HEK293T (cell line): ENCODE measurements around the gene NANOG.
"Not testable (repeated sequence)": the region's sequence is repeated elsewhere in the genome, so short reads cannot be mapped to it uniquely, and the experiment has no call there.

ENCODE experiments used
- CTBP1 ChIP-seq: fragments of 450-650 bp; IDR thresholded peaks from 2 replicates; pipeline ENCODE4 v1.6.1; 2016; ENCODE audit warnings: borderline replicate concordance
- ELF4 ChIP-seq: fragments of 450-650 bp; IDR thresholded peaks from 2 replicates; pipeline ENCODE4 v1.6.1; 2017; ENCODE audit warnings: antibody characterized with exemption
- FOXA1 ChIP-seq: fragments of 450-650 bp; IDR thresholded peaks from 2 replicates; pipeline ENCODE4 v1.6.1; 2016; ENCODE audit warnings: mild to moderate bottlenecking
- FOXM1 ChIP-seq: fragments of 450-650 bp; IDR thresholded peaks from 2 replicates; pipeline ENCODE4 v1.6.1; 2017; ENCODE audit warnings: mild to moderate bottlenecking, borderline replicate concordance
- LEF1 ChIP-seq: fragments of 450-650 bp; IDR thresholded peaks from 2 replicates; pipeline ENCODE4 v1.6.1; 2017; ENCODE audit warnings: mild to moderate bottlenecking, borderline replicate concordance
- NFRKB ChIP-seq: fragments of 450-650 bp; IDR thresholded peaks from 2 replicates; pipeline ENCODE4 v1.6.1; 2016; ENCODE audit warnings: mild to moderate bottlenecking, moderate library complexity
- SP1 ChIP-seq: fragments of 450-650 bp; IDR thresholded peaks from 2 replicates; pipeline ENCODE4 v1.6.1; 2017
- SUZ12 ChIP-seq: fragments of 450-650 bp; IDR thresholded peaks from 2 replicates; pipeline ENCODE4 v1.6.1; 2016; ENCODE audit warnings: mild to moderate bottlenecking
- TARDBP ChIP-seq: fragments of 450-650 bp; IDR thresholded peaks from 2 replicates; pipeline ENCODE4 v1.6.1; 2016

DNA sequence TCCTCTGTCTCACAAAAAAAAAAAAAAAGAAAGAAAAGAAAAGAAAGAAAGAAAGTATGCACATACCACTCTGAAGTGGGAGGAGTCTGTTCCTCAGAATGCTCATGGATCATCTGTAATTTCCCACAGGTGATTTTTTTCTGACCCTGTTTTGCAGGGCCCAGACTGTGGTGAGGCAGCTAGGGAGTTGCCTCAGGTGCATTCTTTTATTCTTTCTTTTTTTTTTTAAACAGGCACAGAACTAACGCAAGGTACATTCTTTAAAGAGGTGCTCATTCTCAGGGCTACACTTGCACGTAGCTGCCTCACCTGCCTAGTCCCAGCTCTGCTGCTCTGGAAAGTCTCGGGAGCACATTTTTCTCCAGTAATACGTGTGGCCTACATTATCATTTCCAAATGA, 36.6 kb downstream of the NANOG start:
- not testable (repeated sequence) for TF ChIP-seq SP1, LEF1, FOXA1, NFRKB, TARDBP, ELF4, SUZ12, FOXM1, CTBP1
